PC-3 (cell line): ENCODE results near the gene ADARB2.

Experiments used
- EZH2phosphoT487 ChIP-seq: fragments of 300-600 bp; sonication (generic); IDR thresholded peaks from 2 replicates; pipeline ENCODE4 v1.6.1; 2018; ENCODE audit warnings: mild to moderate bottlenecking, antibody characterized with exemption, low read length, borderline replicate concordance
- TF ChIP-seq, protein P1 (sequence below): fragments of 300-600 bp; sonication (generic); conservative IDR thresholded peaks from 2 replicates; pipeline ENCODE4 v1.5.1; 2017; ENCODE audit warnings: antibody characterized with exemption, low read depth, mild to moderate bottlenecking, low read length

DNA sequence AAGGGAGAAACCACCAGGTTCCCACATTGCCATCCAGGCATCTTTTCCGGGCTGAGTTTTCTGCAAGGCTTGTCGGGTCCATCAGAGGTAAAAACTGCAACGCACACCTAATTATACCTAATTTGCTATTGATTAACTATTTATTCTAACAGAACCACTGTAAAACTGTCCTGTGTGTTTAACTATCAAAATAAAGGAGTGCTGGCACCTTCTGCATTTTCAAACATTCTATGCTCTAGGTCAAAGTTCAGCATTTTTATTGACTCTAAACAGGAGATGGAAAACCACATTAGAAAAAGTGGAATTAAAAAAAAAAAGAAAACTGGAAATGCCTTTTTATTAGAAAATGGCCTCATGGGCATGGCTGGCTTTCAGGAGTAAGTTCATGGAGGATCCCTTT is 82.0 kb downstream of the ADARB2 start:
- TF ChIP-seq, protein P1, sequence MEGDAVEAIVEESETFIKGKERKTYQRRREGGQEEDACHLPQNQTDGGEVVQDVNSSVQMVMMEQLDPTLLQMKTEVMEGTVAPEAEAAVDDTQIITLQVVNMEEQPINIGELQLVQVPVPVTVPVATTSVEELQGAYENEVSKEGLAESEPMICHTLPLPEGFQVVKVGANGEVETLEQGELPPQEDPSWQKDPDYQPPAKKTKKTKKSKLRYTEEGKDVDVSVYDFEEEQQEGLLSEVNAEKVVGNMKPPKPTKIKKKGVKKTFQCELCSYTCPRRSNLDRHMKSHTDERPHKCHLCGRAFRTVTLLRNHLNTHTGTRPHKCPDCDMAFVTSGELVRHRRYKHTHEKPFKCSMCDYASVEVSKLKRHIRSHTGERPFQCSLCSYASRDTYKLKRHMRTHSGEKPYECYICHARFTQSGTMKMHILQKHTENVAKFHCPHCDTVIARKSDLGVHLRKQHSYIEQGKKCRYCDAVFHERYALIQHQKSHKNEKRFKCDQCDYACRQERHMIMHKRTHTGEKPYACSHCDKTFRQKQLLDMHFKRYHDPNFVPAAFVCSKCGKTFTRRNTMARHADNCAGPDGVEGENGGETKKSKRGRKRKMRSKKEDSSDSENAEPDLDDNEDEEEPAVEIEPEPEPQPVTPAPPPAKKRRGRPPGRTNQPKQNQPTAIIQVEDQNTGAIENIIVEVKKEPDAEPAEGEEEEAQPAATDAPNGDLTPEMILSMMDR = no peak
- TF ChIP-seq EZH2phosphoT487 = no peak
